ENCODE results near the gene PIK3C2G.

Gene PIK3C2G

DNA sequence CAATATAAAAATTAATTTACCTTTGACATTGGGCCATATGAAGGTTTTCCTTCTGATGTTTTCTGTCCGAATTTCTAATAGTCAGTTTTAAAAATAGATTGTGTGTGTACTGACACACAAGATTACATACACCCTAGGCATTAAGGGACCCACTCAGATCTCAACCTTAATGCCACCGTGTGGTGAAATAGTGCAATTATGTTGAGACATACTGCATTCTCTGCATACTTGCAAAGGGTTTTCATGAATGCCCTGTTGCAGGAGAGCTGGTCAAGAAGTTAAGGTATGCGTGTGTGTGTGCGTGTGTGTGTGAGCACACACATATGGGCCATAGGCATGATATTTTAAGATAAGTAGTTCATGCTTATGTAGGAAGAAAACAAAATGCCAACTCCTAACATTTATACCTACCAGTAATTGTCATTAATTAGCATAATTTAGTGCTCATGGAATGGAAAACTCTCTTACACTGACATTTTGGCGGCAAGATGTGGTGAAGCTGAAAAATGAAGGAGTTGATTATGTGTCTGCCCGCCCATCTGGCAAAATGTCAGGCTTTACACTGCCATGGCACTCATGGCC lies 58.8 kb downstream of the PIK3C2G start:
- Histone ChIP-seq H3K4me3 (ENCODE audit: low read depth, low read length) (no peak overlapping the region), H3K9ac (ENCODE audit: low read depth, low read length) (no peak overlapping the region), H3K27me3 (ENCODE audit: control insufficient read depth, insufficient read depth, low read length) (no peaks in the 10 kb centered on the region), H3K9me3 (ENCODE audit: control insufficient read depth, insufficient read depth, low read length) (no peaks in the 10 kb centered on the region), H3K4me1 (ENCODE audit: control insufficient read depth, insufficient read depth, low read length) (no peaks in the 10 kb centered on the region), H3K36me3 (ENCODE audit: control insufficient read depth, insufficient read depth, low read length) (no peaks in the 10 kb centered on the region)

GRCh38 chr12:18320976-18321375 lies 59.7 kb downstream of the PIK3C2G start:
- Histone ChIP-seq H3K9me3 (ENCODE audit: control insufficient read depth, insufficient read depth, low read length) (no peaks in the 10 kb centered on the region), H3K36me3 (ENCODE audit: control insufficient read depth, insufficient read depth, low read length) (no peaks in the 10 kb centered on the region), H3K27me3 (ENCODE audit: control insufficient read depth, insufficient read depth, low read length) (no peaks in the 10 kb centered on the region), H3K9ac (ENCODE audit: low read depth, low read length) (no peak overlapping the region), H3K4me1 (ENCODE audit: control insufficient read depth, insufficient read depth, low read length) (no peaks in the 10 kb centered on the region), H3K4me3 (ENCODE audit: low read depth, low read length) (no peak overlapping the region)

DNA sequence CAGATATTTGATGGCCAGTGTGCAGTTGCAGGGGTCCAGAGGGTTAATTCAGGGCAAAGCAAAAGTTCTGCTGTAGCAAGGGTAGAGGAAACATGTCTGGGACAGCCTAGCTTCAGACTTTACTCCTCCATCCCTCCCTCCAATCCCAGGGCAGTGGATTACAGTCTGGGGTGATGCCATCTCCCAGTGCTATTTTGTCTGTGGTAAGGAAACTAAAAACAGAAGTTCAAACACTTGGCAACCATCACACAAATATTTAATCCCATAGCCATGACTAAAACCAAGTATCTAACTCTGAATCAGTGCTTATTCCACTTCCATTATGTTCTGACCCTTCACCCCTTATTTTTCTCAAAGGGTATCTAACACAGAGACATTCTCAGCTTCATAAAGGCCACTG lies 61.8 kb downstream of the PIK3C2G start:
- Histone ChIP-seq H3K4me3 (ENCODE audit: low read depth, low read length) (no peak overlapping the region), H3K9ac (ENCODE audit: low read depth, low read length) (no peak overlapping the region), H3K27me3 (ENCODE audit: control insufficient read depth, insufficient read depth, low read length) (no peaks in the 10 kb centered on the region), H3K4me1 (ENCODE audit: control insufficient read depth, insufficient read depth, low read length) (no peaks in the 10 kb centered on the region), H3K36me3 (ENCODE audit: control insufficient read depth, insufficient read depth, low read length) (no peaks in the 10 kb centered on the region), H3K9me3 (ENCODE audit: control insufficient read depth, insufficient read depth, low read length) (no peaks in the 10 kb centered on the region)

GRCh38 chr12:18327036-18327435 lies 65.7 kb downstream of the PIK3C2G start:
- Histone ChIP-seq H3K4me3 (ENCODE audit: low read depth, low read length) (no peak overlapping the region), H3K27me3 (ENCODE audit: control insufficient read depth, insufficient read depth, low read length) (no peaks in the 10 kb centered on the region), H3K4me1 (ENCODE audit: control insufficient read depth, insufficient read depth, low read length) (no peaks in the 10 kb centered on the region), H3K9ac (ENCODE audit: low read depth, low read length) (no peak overlapping the region), H3K36me3 (ENCODE audit: control insufficient read depth, insufficient read depth, low read length) (no peaks in the 10 kb centered on the region), H3K9me3 (ENCODE audit: control insufficient read depth, insufficient read depth, low read length) (no peaks in the 10 kb centered on the region)

DNA sequence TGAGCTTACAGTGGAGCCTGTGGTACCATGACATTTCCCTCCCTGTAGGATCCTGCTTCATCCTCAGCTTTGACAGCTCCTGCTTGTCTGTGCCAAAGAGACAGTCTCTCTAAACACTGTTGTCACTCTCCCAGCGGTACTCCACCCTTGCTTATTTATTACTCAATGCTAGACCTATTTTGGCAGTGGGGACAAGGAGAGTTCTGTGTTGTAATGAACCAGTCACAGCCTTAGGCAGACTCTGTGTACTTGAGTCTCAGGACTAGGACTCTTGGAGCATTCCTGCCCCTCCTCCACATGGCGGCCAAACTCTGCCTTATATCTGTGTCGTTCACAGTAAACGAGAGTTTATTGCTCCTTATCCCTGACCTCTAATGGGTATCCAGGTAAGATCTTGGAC lies 70.9 kb downstream of the PIK3C2G start:
- no peak overlapping the region for H3K9ac ChIP-seq (ENCODE audit: low read depth, low read length)
- no peaks in the 10 kb centered on the region for H3K9me3 ChIP-seq (ENCODE audit: control insufficient read depth, insufficient read depth, low read length)
- H3K4me3 ChIP-seq (ENCODE audit: low read depth, low read length) = no peak overlapping the region
- no peaks in the 10 kb centered on the region for H3K36me3 ChIP-seq (ENCODE audit: control insufficient read depth, insufficient read depth, low read length)
- no peaks in the 10 kb centered on the region for H3K4me1 ChIP-seq (ENCODE audit: control insufficient read depth, insufficient read depth, low read length)
- no peaks in the 10 kb centered on the region for H3K27me3 ChIP-seq (ENCODE audit: control insufficient read depth, insufficient read depth, low read length)

- H3K9ac ChIP-seq (ENCODE audit: low read depth, low read length) = no peak overlapping the region
- H3K27me3 ChIP-seq (ENCODE audit: control insufficient read depth, insufficient read depth, low read length) = no peaks in the 10 kb centered on the region
- no peaks in the 10 kb centered on the region for H3K36me3 ChIP-seq (ENCODE audit: control insufficient read depth, insufficient read depth, low read length)
- H3K4me1 ChIP-seq (ENCODE audit: control insufficient read depth, insufficient read depth, low read length) = no peaks in the 10 kb centered on the region
- H3K9me3 ChIP-seq (ENCODE audit: control insufficient read depth, insufficient read depth, low read length) = no peaks in the 10 kb centered on the region
- no peak overlapping the region for H3K4me3 ChIP-seq (ENCODE audit: low read depth, low read length)
These were observed 78.3 kb downstream of the PIK3C2G start for GRCh38 chr12:18339633-18340032.

- no peaks in the 10 kb centered on the region for H3K9me3 ChIP-seq (ENCODE audit: control insufficient read depth, insufficient read depth, low read length)
- H3K36me3 ChIP-seq (ENCODE audit: control insufficient read depth, insufficient read depth, low read length) = no peaks in the 10 kb centered on the region
- no peaks in the 10 kb centered on the region for H3K27me3 ChIP-seq (ENCODE audit: control insufficient read depth, insufficient read depth, low read length)
- no peak overlapping the region for H3K9ac ChIP-seq (ENCODE audit: low read depth, low read length)
- no peak overlapping the region for H3K4me3 ChIP-seq (ENCODE audit: low read depth, low read length)
- no peaks in the 10 kb centered on the region for H3K4me1 ChIP-seq (ENCODE audit: control insufficient read depth, insufficient read depth, low read length)
These were observed 78.9 kb downstream of the PIK3C2G start for GRCh38 chr12:18340186-18340585.

- Histone ChIP-seq H3K4me3 (ENCODE audit: low read depth, low read length) (no peak overlapping the region), H3K4me1 (ENCODE audit: control insufficient read depth, insufficient read depth, low read length) (no peaks in the 10 kb centered on the region), H3K36me3 (ENCODE audit: control insufficient read depth, insufficient read depth, low read length) (no peaks in the 10 kb centered on the region), H3K9ac (ENCODE audit: low read depth, low read length) (no peak overlapping the region), H3K27me3 (ENCODE audit: control insufficient read depth, insufficient read depth, low read length) (no peaks in the 10 kb centered on the region), H3K9me3 (ENCODE audit: control insufficient read depth, insufficient read depth, low read length) (no peaks in the 10 kb centered on the region)
These were observed 79.5 kb downstream of the PIK3C2G start for GRCh38 chr12:18340786-18341185.

GRCh38 chr12:18343708-18344107 lies 82.4 kb downstream of the PIK3C2G start:
- H3K4me3 ChIP-seq (ENCODE audit: low read depth, low read length) = no peak overlapping the region
- H3K36me3 ChIP-seq (ENCODE audit: control insufficient read depth, insufficient read depth, low read length) = no peaks in the 10 kb centered on the region
- no peaks in the 10 kb centered on the region for H3K27me3 ChIP-seq (ENCODE audit: control insufficient read depth, insufficient read depth, low read length)
- no peaks in the 10 kb centered on the region for H3K4me1 ChIP-seq (ENCODE audit: control insufficient read depth, insufficient read depth, low read length)
- no peak overlapping the region for H3K9ac ChIP-seq (ENCODE audit: low read depth, low read length)
- H3K9me3 ChIP-seq (ENCODE audit: control insufficient read depth, insufficient read depth, low read length) = no peaks in the 10 kb centered on the region

GRCh38 chr12:18345021-18345735 lies 83.9 kb downstream of the PIK3C2G start:
- no peak overlapping the region for H3K9ac ChIP-seq (ENCODE audit: low read depth, low read length)
- no peak overlapping the region for H3K4me3 ChIP-seq (ENCODE audit: low read depth, low read length)
- H3K27me3 ChIP-seq (ENCODE audit: control insufficient read depth, insufficient read depth, low read length) = no peaks in the 10 kb centered on the region
- no peaks in the 10 kb centered on the region for H3K9me3 ChIP-seq (ENCODE audit: control insufficient read depth, insufficient read depth, low read length)
- no peaks in the 10 kb centered on the region for H3K36me3 ChIP-seq (ENCODE audit: control insufficient read depth, insufficient read depth, low read length)
- H3K4me1 ChIP-seq (ENCODE audit: control insufficient read depth, insufficient read depth, low read length) = no peaks in the 10 kb centered on the region

DNA sequence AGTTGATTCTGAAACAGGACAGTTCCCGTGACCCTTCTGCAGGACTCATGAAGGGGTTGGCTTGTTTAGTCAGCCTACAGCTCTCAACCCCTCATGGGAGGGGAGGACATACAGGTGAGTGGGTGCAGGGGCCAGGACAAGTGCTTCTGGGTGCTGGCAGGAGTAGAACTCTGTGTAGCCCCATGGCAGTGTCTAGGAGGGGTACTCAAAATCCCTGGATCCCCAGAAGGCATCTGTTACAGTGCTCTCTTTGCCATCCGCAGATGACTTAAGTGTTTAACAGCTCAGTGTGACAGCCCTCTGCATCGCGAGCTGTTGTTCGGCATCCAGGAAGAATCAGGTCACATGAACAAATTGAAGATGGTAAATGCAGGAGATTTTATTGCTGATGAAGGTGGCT lies 91.0 kb downstream of the PIK3C2G start:
- Histone ChIP-seq H3K36me3 (ENCODE audit: control insufficient read depth, insufficient read depth, low read length) (no peaks in the 10 kb centered on the region), H3K4me3 (ENCODE audit: low read depth, low read length) (no peak overlapping the region), H3K27me3 (ENCODE audit: control insufficient read depth, insufficient read depth, low read length) (no peaks in the 10 kb centered on the region), H3K9me3 (ENCODE audit: control insufficient read depth, insufficient read depth, low read length) (no peaks in the 10 kb centered on the region), H3K4me1 (ENCODE audit: control insufficient read depth, insufficient read depth, low read length) (no peaks in the 10 kb centered on the region), H3K9ac (ENCODE audit: low read depth, low read length) (no peak overlapping the region)

DNA sequence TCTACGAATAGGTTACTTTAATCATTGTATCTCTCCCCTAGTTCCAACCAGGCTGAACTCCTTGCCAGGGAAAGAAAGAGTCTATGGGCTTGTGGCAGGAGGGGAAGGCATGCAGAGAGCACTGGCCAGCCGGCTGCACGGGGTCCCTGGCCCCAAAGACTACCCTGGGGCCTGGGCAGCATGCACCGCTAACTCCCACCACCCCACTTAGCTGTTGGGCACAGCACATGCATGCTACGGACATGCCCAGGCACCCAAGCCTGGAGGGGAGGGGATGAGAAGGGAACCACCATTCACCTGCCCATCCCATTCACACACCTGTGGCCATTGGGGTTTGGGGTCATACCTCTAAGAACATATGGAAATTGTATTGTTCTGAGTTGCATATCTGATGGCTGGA lies 94.1 kb downstream of the PIK3C2G start:
- no peaks in the 10 kb centered on the region for H3K9me3 ChIP-seq (ENCODE audit: control insufficient read depth, insufficient read depth, low read length)
- no peaks in the 10 kb centered on the region for H3K36me3 ChIP-seq (ENCODE audit: control insufficient read depth, insufficient read depth, low read length)
- H3K4me1 ChIP-seq (ENCODE audit: control insufficient read depth, insufficient read depth, low read length) = no peaks in the 10 kb centered on the region
- no peaks in the 10 kb centered on the region for H3K27me3 ChIP-seq (ENCODE audit: control insufficient read depth, insufficient read depth, low read length)
- no peak overlapping the region for H3K9ac ChIP-seq (ENCODE audit: low read depth, low read length)
- no peak overlapping the region for H3K4me3 ChIP-seq (ENCODE audit: low read depth, low read length)

Data from iPS-15b (cell line).